K562 (cell line): ENCODE data around the gene R3HDM1. TPM values are rescaled to one million over a fixed set of nuclear protein-coding genes. Genes with fewer than 3 reads are reported as not detected.

Experiments
- ATAC-seq: fragments of 200-7000 bp; cut with Tn5 transposase; 3 replicates; pipeline ENCODE4 v1.9.1; 2020; ENCODE audit warnings: moderate library complexity
- BruUV-seq: library from RNA; stranded (reverse); fragments of 400-500 nt; replicated peaks from 2 replicates; lab custom pipeline; 2021; lab: Mats Ljungman, UMichigan
- CTCF ChIA-PET: fragments of 300-600 bp; formaldehyde crosslinking; extraction: SDS; loops from one replicate; lab custom pipeline; 2021; ENCODE audit warnings: low intra/inter-chr PET ratio; lab: Yijun Ruan, JAX
- POLR2A ChIA-PET: fragments of 300-600, 350-650 bp; sonication (Branson Sonifier 250); formaldehyde crosslinking; extraction: SDS; loops from one replicate; lab custom pipeline; 2021; ENCODE audit warnings: antibody characterized with exemption, inconsistent platforms; lab: Yijun Ruan, JAX
- DNase-seq, 4 experiments: peaks; one replicate each; pipeline versions ENCODE4 v3.0.0 to v3.0.0-alpha.2; 2011 to 2018; ENCODE audit warnings: low spot score in 3 of 4, mixed read lengths in 3 of 4; ENCODE audit errors: extremely low read depth in 1 of 4
- FAIRE-seq: peaks from 2 replicates; lab custom pipeline; 2011; peaks lifted over from hg19 to GRCh38; lab: Jason Lieb, UNC
- H2AFZ ChIP-seq: 2 replicates; pipeline ENCODE4 v1.6.0; 2011; ENCODE audit warnings: low read depth, low read length, control low read depth, inconsistent platforms
- H3K27ac ChIP-seq: fragments of 200-600 bp; 3 replicates; pipeline ENCODE4 v1.8.0; 2011; ENCODE audit warnings: low read depth, mild to moderate bottlenecking, control low read depth, inconsistent platforms, low read length, moderate library complexity, mixed read lengths; ENCODE audit errors: extremely low read depth
- H3K27me3 ChIP-seq, 2 experiments: fragments of 300-600 bp in 1 of 2; 2 replicates in 1 of 2; 3 replicates in 1 of 2; pipeline versions ENCODE4 v1.6.0 to v1.8.0; 2011; ENCODE audit warnings: inconsistent platforms in 2 of 2, low read length in 2 of 2, mild to moderate bottlenecking in 1 of 2, mixed read lengths in 1 of 2, moderate library complexity in 1 of 2; ENCODE audit not compliant: control insufficient read depth in 2 of 2, insufficient read depth in 2 of 2
- H3K36me3 ChIP-seq: fragments of 300-600 bp; 3 replicates; pipeline ENCODE4 v1.8.0; 2011; ENCODE audit warnings: mild to moderate bottlenecking, low read length, inconsistent platforms; ENCODE audit not compliant: control insufficient read depth, insufficient read depth
- H3K4me1 ChIP-seq, 2 experiments: fragments of 200-600 bp in 1 of 2; replicated peaks in 1 of 2; 2 replicates in 1 of 2; 3 replicates in 1 of 2; pipeline versions ENCODE4 v1.5.1 to v1.8.0; 2011; ENCODE audit warnings: inconsistent platforms in 2 of 2, low read length in 2 of 2, mild to moderate bottlenecking in 1 of 2, mixed read lengths in 1 of 2, moderate library complexity in 1 of 2; ENCODE audit not compliant: control insufficient read depth in 2 of 2, insufficient read depth in 2 of 2
- H3K4me2 ChIP-seq: 2 replicates; pipeline ENCODE4 v1.6.1; 2011; ENCODE audit warnings: low read length, control low read depth, inconsistent platforms, mixed read lengths; ENCODE audit not compliant: insufficient read depth
- H3K4me3 ChIP-seq: fragments of 200-600 bp; sonication (generic), shearing (Covaris generic); 2 replicates; pipeline ENCODE4 v1.5.1; 2016; ENCODE audit warnings: control low read depth, inconsistent platforms
- H3K79me2 ChIP-seq: fragments of 200-600 bp; 3 replicates; pipeline ENCODE4 v1.8.0; 2011; ENCODE audit warnings: low read length, inconsistent platforms; ENCODE audit not compliant: control insufficient read depth, insufficient read depth
- H3K9ac ChIP-seq, 2 experiments: 2 replicates each; pipeline versions ENCODE4 v1.6.0 to v1.6.1; 2011; ENCODE audit warnings: low read depth in 2 of 2, low read length in 2 of 2, control low read depth in 1 of 2, inconsistent platforms in 1 of 2, mild to moderate bottlenecking in 1 of 2, mixed read lengths in 1 of 2; ENCODE audit not compliant: insufficient read depth in 1 of 2
- H3K9me1 ChIP-seq: one replicate; pipeline ENCODE4 v1.6.0; 2011; ENCODE audit warnings: inconsistent platforms, mild to moderate bottlenecking, low read length, moderate library complexity; ENCODE audit not compliant: control insufficient read depth, insufficient read depth
- H3K9me3 ChIP-seq: replicated peaks from 2 replicates; pipeline ENCODE4 v1.5.1; 2011; ENCODE audit warnings: low read depth, low read length, inconsistent platforms; ENCODE audit not compliant: control insufficient read depth, insufficient read depth
- H4K20me1 ChIP-seq: replicated peaks from 2 replicates; pipeline ENCODE4 v1.6.1; 2011; ENCODE audit warnings: low read length, inconsistent platforms, mixed read lengths; ENCODE audit not compliant: control insufficient read depth, insufficient read depth
- CREM ChIP-seq: IDR thresholded peaks from 2 replicates; pipeline ENCODE4 v1.6.1; 2014; ENCODE audit warnings: antibody characterized with exemption, low read depth
- ERF ChIP-seq: fragments of 450-650 bp; formaldehyde crosslinking; IDR thresholded peaks from 2 replicates; pipeline ENCODE4 v1.4.0; 2020; ENCODE audit warnings: mild to moderate bottlenecking, mixed read lengths
- HDAC1 ChIP-seq, 2 experiments: fragments of 450-650 bp; IDR thresholded peaks; 2 replicates each; pipeline ENCODE4 v1.6.1; 2016 to 2017; ENCODE audit warnings: inconsistent platforms in 1 of 2, mild to moderate bottlenecking in 1 of 2, moderate library complexity in 1 of 2
- MAZ ChIP-seq, 2 experiments: fragments of 450-650 bp in 1 of 2; sonication (generic) in 1 of 2; formaldehyde crosslinking; IDR thresholded peaks in 1 of 2; conservative IDR thresholded peaks in 1 of 2; 2 replicates each; pipeline versions ENCODE4 v1.4.0 to v1.5.0; 2020; ENCODE audit warnings: mild to moderate bottlenecking in 1 of 2, missing genetic modification reagents in 1 of 2
- NR4A1 ChIP-seq, 2 experiments: fragments of 250-450 bp in 1 of 2; fragments of 450-650 bp in 1 of 2; sonication (Bioruptor Pico) in 1 of 2; IDR thresholded peaks; 2 replicates each; pipeline versions ENCODE4 v1.4.0 to v1.6.1; 2016 to 2020; ENCODE audit warnings: mild to moderate bottlenecking in 2 of 2, missing compliant biosample characterization in 1 of 2, missing genetic modification characterization in 1 of 2, moderate library complexity in 1 of 2
- SMAD4 ChIP-seq: fragments of 250-450 bp; sonication (Bioruptor Pico); conservative IDR thresholded peaks from 2 replicates; pipeline ENCODE4 v1.8.0; 2021; ENCODE audit warnings: inconsistent platforms, mild to moderate bottlenecking, moderate library complexity
- TBP ChIP-seq: optimal IDR thresholded peaks from 2 replicates; pipeline ENCODE3; 2011; ENCODE audit warnings: low read depth, low read length, improper control_type of control experiment
- TCF7 ChIP-seq: sonication (generic); IDR thresholded peaks from 2 replicates; pipeline ENCODE4 v1.6.1; 2016; ENCODE audit warnings: antibody characterized with exemption, borderline replicate concordance
- ZNF408 ChIP-seq: fragments of 250-450 bp; sonication (Bioruptor Pico); IDR thresholded peaks from 2 replicates; pipeline ENCODE4 v1.4.0; 2020; ENCODE audit warnings: low read depth, mild to moderate bottlenecking, moderate library complexity
- ZNF696 ChIP-seq: fragments of 250-450 bp; sonication (Bioruptor Pico); conservative IDR thresholded peaks from 2 replicates; pipeline ENCODE4 v1.4.0; 2020; ENCODE audit warnings: mild to moderate bottlenecking, moderate library complexity
- WGBS: fragments of 100-300 bp; shearing (Covaris generic); methylation state at CpG from one replicate; pipeline ENCODE4 v1.1.6; 2016; ENCODE audit warnings: low coverage, mixed read lengths; ENCODE audit not compliant: insufficient coverage; ENCODE audit errors: missing lambda C conversion rate; 5-methylcytosine and 5-hydroxymethylcytosine counted together
- in situ Hi-C: fragments of 300-500 bp; cut with MboI; formaldehyde crosslinking; loops from 4 replicates; pipeline ENCODE4 v1.15.0; 2018; ENCODE audit warnings: inconsistent platforms, mixed read lengths
- intact Hi-C: fragments of 100-400 bp; cut with micrococcal nuclease; formaldehyde crosslinking; loops from 2 replicates; pipeline ENCODE4 v1.14.2; 2022
- polyA plus RNA-seq, 8 experiments: library from polyadenylated mRNA; depleted of rRNA in 4 of 8; stranded (reverse) in 5 of 8; unstranded in 3 of 8; fragments of >200 nt; fragmentation: Nextera tagmentation in 2 of 8; fragmentation: Illumina TruSeq in 1 of 8; extraction: Ambion mirVana in 2 of 8; extraction: Trizol in 1 of 8; gene quantifications; 2 replicates each; pipeline versions ENCODE4 v1.2.1 to v1.2.3, GENCODE V29; 2011 to 2014; ENCODE audit warnings: inconsistent platforms in 1 of 8, missing spikeins in 1 of 8
- total RNA-seq, 7 experiments: library from RNA; depleted of rRNA in 6 of 7; stranded (reverse); fragments of >200 nt in 6 of 7; fragmentation: Illumina TruSeq in 2 of 7; extraction: Trizol in 2 of 7; gene quantifications; 2 replicates each; pipeline versions ENCODE4 v1.2.1 to v1.2.3, GENCODE V29; 2011 to 2021; ENCODE audit warnings: low replicate concordance in 1 of 7
- TF ChIP-seq, protein P1 (sequence below), 2 experiments: IDR thresholded peaks; 2 replicates each; pipeline ENCODE4 v1.6.1; 2012; ENCODE audit warnings: improper control_type of control experiment in 2 of 2, low read depth in 2 of 2, low read length in 2 of 2, borderline replicate concordance in 1 of 2
- TF ChIP-seq, protein P2 (sequence below), 2 experiments: fragments of 450-650 bp in 1 of 2; sonication (generic) in 1 of 2; formaldehyde crosslinking in 1 of 2; IDR thresholded peaks in 1 of 2; conservative IDR thresholded peaks in 1 of 2; 2 replicates each; pipeline versions ENCODE4 v1.6.1 to v1.8.1; 2016 to 2023; ENCODE audit warnings: mild to moderate bottlenecking in 2 of 2, moderate library complexity in 2 of 2, inconsistent platforms in 1 of 2, missing genetic modification reagents in 1 of 2
- TF ChIP-seq, protein P3 (sequence below): sonication (generic); formaldehyde crosslinking; IDR thresholded peaks from 2 replicates; pipeline ENCODE4 v1.8.0; 2022; ENCODE audit warnings: missing genetic modification reagents, mild to moderate bottlenecking, borderline replicate concordance
- TF ChIP-seq, protein P4 (sequence below): fragments of 250-450 bp; sonication (Bioruptor Pico); IDR thresholded peaks from 2 replicates; pipeline ENCODE4 v1.4.0; 2020

Gene R3HDM1
- total and polyA plus RNA-seq, 9 of the 15 experiments (the other 6 are each of a cell fraction or from before 2014, with no cell fraction given), result 12.4 to 89.4 (median 31.0) TPM

DNA sequence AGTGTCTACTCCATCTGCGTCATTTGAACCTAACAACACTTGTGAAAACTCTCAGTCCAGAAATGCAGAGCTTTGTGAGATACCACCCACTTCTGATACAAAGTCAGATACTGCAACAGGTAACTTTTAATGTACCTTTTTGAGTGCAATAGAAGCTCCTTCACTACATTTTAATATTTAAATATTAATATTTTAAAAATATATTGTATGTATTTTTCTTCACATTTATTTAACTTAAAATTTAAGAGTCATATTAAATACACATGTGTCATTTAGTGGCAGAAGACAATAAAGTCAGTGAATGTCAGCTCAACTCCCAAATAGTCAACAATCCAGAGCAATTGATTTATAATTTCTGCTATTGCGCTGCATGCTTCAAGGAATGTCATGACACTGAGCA lies 224.3 kb downstream of the R3HDM1 start:
- ChIA-PET CTCF (no interaction called here), POLR2A (interaction anchor here (0.6 to 1.7 kb wide), 4 partner anchors 10 to 14 kb away, joined by 3 to 6 read pairs (median 3); partner anchors contain the start of gene UBXN4)
- Histone ChIP-seq H2AFZ (no peak overlapping the region), H4K20me1 (no peaks in the 10 kb centered on the region), H3K9ac (no peak overlapping the region), H3K4me1 (no peaks in the 10 kb centered on the region), H3K4me3 (no peak overlapping the region), H3K4me2 (no peak overlapping the region), H3K9me3 (peaks cover 8% of the 10 kb centered on the region; the same call in 1 of the 2 replicates), H3K27me3 (no peaks in the 10 kb centered on the region), H3K9me1 (no peaks in the 10 kb centered on the region), H3K36me3 (peaks cover 75% of the 10 kb centered on the region), H3K27ac (no peak overlapping the region), H3K79me2 (no peaks in the 10 kb centered on the region)
- 96% methylated on average over 2 of the region's 2 CpGs for WGBS
- TF ChIP-seq NR4A1 (CRISPR knock-in tag; IDR thresholded peaks at IDR 0.05) (no peak), NR4A1 (tag; IDR thresholded peaks at IDR 0.05) (no peak), CREM (no peak), TBP (no peak), TCF7 (no peak), ZNF408 (CRISPR knock-in tag) (no peak), ZNF696 (CRISPR knock-in tag) (no peak), HDAC1 (IDR thresholded peaks at IDR 0.05) (no peak), MAZ (CRISPR knock-in tag; conservative IDR thresholded peaks at IDR 0.05 in 1 of 2, IDR thresholded peaks at IDR 0.05 in 1 of 2) (no peak), SMAD4 (CRISPR knock-in tag) (no peak), ERF (no peak)
- TF ChIP-seq, protein P1, sequence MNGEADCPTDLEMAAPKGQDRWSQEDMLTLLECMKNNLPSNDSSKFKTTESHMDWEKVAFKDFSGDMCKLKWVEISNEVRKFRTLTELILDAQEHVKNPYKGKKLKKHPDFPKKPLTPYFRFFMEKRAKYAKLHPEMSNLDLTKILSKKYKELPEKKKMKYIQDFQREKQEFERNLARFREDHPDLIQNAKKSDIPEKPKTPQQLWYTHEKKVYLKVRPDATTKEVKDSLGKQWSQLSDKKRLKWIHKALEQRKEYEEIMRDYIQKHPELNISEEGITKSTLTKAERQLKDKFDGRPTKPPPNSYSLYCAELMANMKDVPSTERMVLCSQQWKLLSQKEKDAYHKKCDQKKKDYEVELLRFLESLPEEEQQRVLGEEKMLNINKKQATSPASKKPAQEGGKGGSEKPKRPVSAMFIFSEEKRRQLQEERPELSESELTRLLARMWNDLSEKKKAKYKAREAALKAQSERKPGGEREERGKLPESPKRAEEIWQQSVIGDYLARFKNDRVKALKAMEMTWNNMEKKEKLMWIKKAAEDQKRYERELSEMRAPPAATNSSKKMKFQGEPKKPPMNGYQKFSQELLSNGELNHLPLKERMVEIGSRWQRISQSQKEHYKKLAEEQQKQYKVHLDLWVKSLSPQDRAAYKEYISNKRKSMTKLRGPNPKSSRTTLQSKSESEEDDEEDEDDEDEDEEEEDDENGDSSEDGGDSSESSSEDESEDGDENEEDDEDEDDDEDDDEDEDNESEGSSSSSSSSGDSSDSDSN (IDR thresholded peaks at IDR 0.05; ENCODE audit: borderline replicate concordance in 1 of 2, low read depth in 2 of 2, low read length in 2 of 2), result no peak
- TF ChIP-seq, protein P2, sequence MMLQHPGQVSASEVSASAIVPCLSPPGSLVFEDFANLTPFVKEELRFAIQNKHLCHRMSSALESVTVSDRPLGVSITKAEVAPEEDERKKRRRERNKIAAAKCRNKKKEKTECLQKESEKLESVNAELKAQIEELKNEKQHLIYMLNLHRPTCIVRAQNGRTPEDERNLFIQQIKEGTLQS (IDR thresholded peaks at IDR 0.05), result no peak
- TF ChIP-seq, protein P2 (CRISPR knock-in tag; conservative IDR thresholded peaks at IDR 0.05), result no peak
- TF ChIP-seq, protein P3, sequence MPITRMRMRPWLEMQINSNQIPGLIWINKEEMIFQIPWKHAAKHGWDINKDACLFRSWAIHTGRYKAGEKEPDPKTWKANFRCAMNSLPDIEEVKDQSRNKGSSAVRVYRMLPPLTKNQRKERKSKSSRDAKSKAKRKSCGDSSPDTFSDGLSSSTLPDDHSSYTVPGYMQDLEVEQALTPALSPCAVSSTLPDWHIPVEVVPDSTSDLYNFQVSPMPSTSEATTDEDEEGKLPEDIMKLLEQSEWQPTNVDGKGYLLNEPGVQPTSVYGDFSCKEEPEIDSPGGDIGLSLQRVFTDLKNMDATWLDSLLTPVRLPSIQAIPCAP (CRISPR knock-in tag), result no peak
- TF ChIP-seq, protein P4, sequence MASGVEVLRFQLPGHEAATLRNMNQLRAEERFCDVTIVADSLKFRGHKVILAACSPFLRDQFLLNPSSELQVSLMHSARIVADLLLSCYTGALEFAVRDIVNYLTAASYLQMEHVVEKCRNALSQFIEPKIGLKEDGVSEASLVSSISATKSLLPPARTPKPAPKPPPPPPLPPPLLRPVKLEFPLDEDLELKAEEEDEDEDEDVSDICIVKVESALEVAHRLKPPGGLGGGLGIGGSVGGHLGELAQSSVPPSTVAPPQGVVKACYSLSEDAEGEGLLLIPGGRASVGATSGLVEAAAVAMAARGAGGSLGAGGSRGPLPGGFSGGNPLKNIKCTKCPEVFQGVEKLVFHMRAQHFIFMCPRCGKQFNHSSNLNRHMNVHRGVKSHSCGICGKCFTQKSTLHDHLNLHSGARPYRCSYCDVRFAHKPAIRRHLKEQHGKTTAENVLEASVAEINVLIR (CRISPR knock-in tag), result no peak
- no TSS peak for BruUV-seq
- ATAC-seq (no peak), FAIRE-seq (no peak), DNase-seq (no peak)
- intact Hi-C loops, result no loop called here
- in situ Hi-C loops, result no loop called here
